Gastrocnemius medialis (tissue), 4 donors: ENCODE measurements around the gene SLC38A4.

ENCODE experiments used
- POLR2A ChIP-seq, 2 donors: fragments of 450-650 bp; IDR thresholded peaks; one replicate each; pipeline ENCODE4 v1.6.1; 2017; ENCODE audit warnings: antibody characterized with exemption in 2 of 2, mild to moderate bottlenecking in 2 of 2, moderate library complexity in 2 of 2
- TF ChIP-seq, protein P1 (sequence below), 5 experiments: fragments of 450-650 bp in 3 of 5; fragments of 200-600 bp in 2 of 5; sonication (generic) in 2 of 5; IDR thresholded peaks in 4 of 5; conservative IDR thresholded peaks in 1 of 5; 1 replicate in 4 of 5; 2 replicates in 1 of 5; pipeline ENCODE4 v1.5.1; 2016 to 2019; ENCODE audit warnings: antibody characterized with exemption in 5 of 5, mild to moderate bottlenecking in 3 of 5, moderate library complexity in 3 of 5

- TF ChIP-seq, protein P1, sequence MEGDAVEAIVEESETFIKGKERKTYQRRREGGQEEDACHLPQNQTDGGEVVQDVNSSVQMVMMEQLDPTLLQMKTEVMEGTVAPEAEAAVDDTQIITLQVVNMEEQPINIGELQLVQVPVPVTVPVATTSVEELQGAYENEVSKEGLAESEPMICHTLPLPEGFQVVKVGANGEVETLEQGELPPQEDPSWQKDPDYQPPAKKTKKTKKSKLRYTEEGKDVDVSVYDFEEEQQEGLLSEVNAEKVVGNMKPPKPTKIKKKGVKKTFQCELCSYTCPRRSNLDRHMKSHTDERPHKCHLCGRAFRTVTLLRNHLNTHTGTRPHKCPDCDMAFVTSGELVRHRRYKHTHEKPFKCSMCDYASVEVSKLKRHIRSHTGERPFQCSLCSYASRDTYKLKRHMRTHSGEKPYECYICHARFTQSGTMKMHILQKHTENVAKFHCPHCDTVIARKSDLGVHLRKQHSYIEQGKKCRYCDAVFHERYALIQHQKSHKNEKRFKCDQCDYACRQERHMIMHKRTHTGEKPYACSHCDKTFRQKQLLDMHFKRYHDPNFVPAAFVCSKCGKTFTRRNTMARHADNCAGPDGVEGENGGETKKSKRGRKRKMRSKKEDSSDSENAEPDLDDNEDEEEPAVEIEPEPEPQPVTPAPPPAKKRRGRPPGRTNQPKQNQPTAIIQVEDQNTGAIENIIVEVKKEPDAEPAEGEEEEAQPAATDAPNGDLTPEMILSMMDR (IDR thresholded peaks at IDR 0.05 in 4 of 5, conservative IDR thresholded peaks at IDR 0.05 in 1 of 5) = no peak
- TF ChIP-seq POLR2A (IDR thresholded peaks at IDR 0.05) = no peak
Measured at GRCh38 chr12:46717159-46717558, 108.6 kb downstream of the SLC38A4 start.
